GM21825 (cell line): ENCODE measurements around the gene NUP214.
"Not testable (repeated sequence)": the region's sequence is repeated elsewhere in the genome, so short reads cannot be mapped to it uniquely, and the experiment has no call there.

Source experiments
- ATAC-seq: cut with Tn5 transposase; IDR thresholded peaks from one replicate; pipeline ENCODE4 v1.9.1; 2021; ENCODE audit warnings: mild to moderate bottlenecking, moderate library complexity; ENCODE audit not compliant: unreplicated experiment

NUP214 gene

GRCh38 chr9:131191032-131191431 lies 65.6 kb downstream of the NUP214 start:
- not testable (repeated sequence) for ATAC-seq

DNA sequence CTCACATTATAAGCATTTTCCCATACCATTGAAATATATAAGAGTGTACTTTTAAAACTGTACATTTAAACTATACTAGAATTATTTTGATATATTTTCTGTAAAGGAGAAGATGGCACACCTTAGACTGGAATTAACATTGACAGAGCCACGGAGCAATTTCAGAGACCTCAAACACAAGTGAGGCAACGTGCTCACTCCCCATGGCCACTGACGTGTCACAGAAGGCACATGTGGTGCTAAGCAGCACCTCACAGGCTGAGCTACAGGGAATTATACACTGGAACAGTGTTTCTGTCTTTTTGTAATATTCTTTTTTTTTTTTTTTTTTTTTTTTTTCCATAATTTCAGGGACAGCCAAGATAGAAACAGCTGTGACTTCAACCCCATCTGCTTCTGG lies 66.5 kb downstream of the NUP214 start:
- no peak for ATAC-seq

GRCh38 chr9:131193051-131193450 lies 67.7 kb downstream of the NUP214 start:
- no peak for ATAC-seq

- ATAC-seq, result no peak
These were observed 69.4 kb downstream of the NUP214 start for GRCh38 chr9:131194762-131195161.

GRCh38 chr9:131197160-131197911 lies 72.0 kb downstream of the NUP214 start:
- ATAC-seq, result no peak

GRCh38 chr9:131198041-131198715 lies 72.8 kb downstream of the NUP214 start:
- no peak for ATAC-seq

DNA sequence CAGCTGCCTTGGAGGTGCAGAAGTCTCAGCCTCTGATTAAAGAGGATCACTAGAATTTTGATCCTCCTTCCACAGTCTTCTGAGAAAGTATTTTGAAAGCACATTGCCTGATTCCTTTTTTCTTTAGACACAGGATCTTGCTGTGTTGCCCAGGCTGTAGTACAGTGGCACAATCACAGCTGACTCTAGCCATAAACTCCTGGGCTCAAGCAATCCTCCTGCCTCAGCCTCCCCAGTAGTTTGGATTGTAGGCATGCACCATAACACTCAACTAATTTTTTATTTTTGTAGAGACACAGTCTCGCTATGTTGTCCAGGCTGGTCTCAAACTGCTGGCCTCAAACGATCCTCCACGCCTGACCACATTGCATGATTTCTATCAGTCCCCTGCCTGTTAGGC lies 76.5 kb downstream of the NUP214 start:
- no peak for ATAC-seq

DNA sequence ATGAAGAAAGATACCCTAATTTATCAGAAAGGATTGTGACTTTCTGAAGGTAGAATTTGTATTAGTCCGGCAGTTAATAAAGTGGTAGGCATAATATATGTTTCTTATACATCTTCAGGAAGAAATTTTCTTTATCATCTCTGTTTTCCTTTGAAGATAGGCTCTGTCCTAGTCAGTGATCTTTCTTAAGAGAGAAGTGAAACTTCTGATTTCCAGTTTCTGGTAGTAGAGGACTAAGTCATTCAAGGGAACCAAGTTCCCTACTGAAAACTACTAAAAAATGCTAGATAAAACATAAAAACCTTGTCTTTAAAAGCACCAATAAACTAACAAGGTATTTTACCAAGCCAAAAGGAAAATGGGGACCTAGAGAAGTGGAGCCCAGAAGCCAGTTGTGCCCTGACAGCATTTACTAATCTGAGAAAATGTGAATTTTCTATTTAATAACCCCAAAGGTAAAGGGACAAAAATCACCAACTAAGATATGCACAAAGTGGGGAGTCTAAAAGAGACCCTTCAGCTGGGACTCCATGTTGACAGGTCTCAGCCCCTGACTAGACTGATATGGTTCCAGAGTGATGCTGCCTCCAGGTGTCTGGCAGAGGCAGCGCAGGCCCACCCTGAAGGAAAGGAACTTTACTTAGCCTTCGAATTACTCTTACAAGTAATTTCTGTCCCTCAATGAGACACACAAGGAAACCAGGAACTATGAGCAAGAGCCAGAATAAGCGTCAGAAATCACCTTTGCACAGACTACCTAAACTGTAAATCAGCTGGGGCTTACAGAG lies 78.2 kb downstream of the NUP214 start:
- ATAC-seq, result no peak

- ATAC-seq, result no peak
These were observed 78.9 kb downstream of the NUP214 start for GRCh38 chr9:131204285-131204684.

- ATAC-seq, result no peak
These were observed 81.1 kb downstream of the NUP214 start for GRCh38 chr9:131206495-131206894.

DNA sequence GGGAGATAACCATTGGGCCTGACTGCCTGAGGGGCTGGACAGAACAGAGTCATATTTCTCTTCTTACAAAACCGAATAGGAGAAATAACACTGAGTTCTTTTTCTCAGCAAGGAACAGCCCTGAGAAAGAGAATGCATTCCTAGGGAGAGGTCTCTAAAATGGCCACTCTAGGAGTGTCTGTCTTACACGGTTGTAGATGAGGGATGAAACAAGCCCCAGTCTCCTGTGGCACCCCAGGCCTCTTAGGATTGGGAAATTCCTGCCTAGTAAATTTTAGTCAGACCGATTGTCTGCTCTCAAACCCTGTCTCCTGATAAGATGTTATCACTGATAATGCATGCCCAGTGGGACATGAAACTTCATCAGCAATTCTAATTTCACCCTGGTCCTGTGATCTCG lies 86.5 kb downstream of the NUP214 start:
- ATAC-seq, result not testable (repeated sequence)

GRCh38 chr9:131214286-131214856 lies 89.0 kb downstream of the NUP214 start:
- no peak for ATAC-seq

GRCh38 chr9:131214876-131215275 lies 89.5 kb downstream of the NUP214 start:
- ATAC-seq, result no peak

DNA sequence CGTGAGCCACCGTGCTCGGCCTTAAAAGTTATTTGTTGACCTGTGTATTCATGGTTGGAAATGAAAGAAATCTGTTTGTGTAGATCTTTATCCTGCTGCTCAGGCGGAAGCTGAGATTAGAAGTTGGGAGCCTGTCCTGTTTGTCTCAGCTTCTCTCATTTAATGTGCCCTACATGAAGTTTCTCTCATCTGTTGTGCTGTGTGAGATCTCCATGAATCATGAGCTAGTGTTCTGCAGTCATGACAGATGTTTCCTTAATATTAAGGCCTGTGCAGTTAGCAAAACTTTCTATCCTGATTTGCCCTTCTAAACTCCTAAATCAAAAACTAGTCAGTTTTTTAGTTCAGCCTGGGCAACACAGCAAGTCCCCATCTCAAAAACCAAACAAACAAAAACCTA lies 91.4 kb downstream of the NUP214 start:
- no peak for ATAC-seq

- no peak for ATAC-seq
These were observed 92.1 kb downstream of the NUP214 start for GRCh38 chr9:131217331-131218031.

DNA sequence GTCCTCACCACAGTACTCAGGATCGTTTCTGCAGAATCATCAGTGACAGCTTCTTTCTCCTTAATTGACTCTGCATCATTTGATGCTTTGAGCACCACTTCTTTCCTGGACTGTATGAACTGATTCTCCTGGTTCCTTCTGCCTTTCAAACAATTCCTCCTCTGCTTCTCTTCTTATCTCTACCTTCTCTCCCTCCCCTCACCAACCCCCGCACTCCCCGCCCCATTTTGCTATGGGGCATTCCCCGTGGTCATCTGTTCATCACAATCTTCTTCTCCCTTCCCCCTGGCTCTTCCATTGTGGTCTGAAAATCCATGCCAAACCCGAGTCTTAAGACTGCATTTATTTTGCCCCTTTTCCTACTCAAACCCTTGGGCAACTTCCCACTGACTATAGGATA lies 93.0 kb downstream of the NUP214 start:
- no peak for ATAC-seq

DNA sequence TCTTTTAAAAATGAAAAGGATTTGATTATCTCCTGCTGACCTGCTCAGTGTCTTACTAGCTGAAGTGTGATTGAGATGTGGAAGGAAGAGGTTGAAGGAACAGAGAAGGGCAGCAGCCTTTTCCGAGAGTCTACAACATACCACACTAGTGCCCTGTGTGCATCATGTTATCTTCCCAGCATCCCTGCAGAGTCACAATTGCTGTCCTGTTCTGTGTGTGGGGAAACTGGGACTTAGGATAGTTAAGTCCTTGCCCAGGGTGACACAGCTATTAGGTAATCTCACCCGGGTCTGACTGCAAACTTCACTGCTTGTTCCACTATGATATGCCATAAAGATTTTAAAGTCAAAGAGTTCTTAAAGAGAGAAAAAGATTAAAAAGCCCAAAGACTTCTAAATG lies 95.1 kb downstream of the NUP214 start:
- ATAC-seq, result no peak

- ATAC-seq, result no peak
These were observed 97.1 kb downstream of the NUP214 start for GRCh38 chr9:131222460-131222859.

- ATAC-seq, result no peak
These were observed 100.8 kb downstream of the NUP214 start for GRCh38 chr9:131226226-131226625.

GRCh38 chr9:131227112-131227958 lies 101.9 kb downstream of the NUP214 start:
- ATAC-seq, result no peak
